ENCODE data around the gene MVD.
"Not testable (repeated sequence)": the region's sequence is repeated elsewhere in the genome, so short reads cannot be mapped to it uniquely, and the experiment has no call there.

Gene MVD

GRCh38 chr16:88614818-88615580 is 47.9 kb downstream of the MVD start:
- Histone ChIP-seq H3K27me3 (no peaks in the 10 kb centered on the region), H4K20me1 (peaks cover 93% of the 10 kb centered on the region), H3K4me2 (peak overlapping the region; percentile 86), H3K27ac (peak overlapping the region; percentile 67), H3K4me1 (peaks cover 62% of the 10 kb centered on the region), H3K9me3 (no peaks in the 10 kb centered on the region), H3K36me3 (peaks cover 86% of the 10 kb centered on the region), H3K9ac (peak overlapping the region; percentile 67), H3K4me3 (peak overlapping the region; percentile 11; the same call in 1 of the 2 replicates)
- TF ChIP-seq Cebpa-rat (IDR thresholded peaks at IDR 0.05): no peak

GRCh38 chr16:88613911-88614817 is 48.7 kb downstream of the MVD start:
- no peaks in the 10 kb centered on the region for H3K9me3 ChIP-seq
- no peaks in the 10 kb centered on the region for H3K27me3 ChIP-seq
- H3K27ac ChIP-seq: peak overlapping the region; percentile 67
- no peak for TF ChIP-seq Cebpa-rat (IDR thresholded peaks at IDR 0.05)
- peaks cover 86% of the 10 kb centered on the region for H4K20me1 ChIP-seq
- peak overlapping the region; percentile 67 for H3K9ac ChIP-seq
- peaks cover 86% of the 10 kb centered on the region for H3K36me3 ChIP-seq
- peak overlapping the region; percentile 86 for H3K4me2 ChIP-seq
- H3K4me3 ChIP-seq: peak overlapping the region; percentile 11; the same call in 1 of the 2 replicates
- peaks cover 53% of the 10 kb centered on the region for H3K4me1 ChIP-seq

GRCh38 chr16:88613293-88613692 is 49.6 kb downstream of the MVD start:
- Histone ChIP-seq H3K4me1 (peaks cover 55% of the 10 kb centered on the region), H3K27ac (no peak overlapping the region), H3K4me2 (peak overlapping the region; percentile 86; the same call in 1 of the 2 replicates), H4K20me1 (peaks cover 83% of the 10 kb centered on the region), H3K27me3 (no peaks in the 10 kb centered on the region), H3K4me3 (no peak overlapping the region), H3K9me3 (no peaks in the 10 kb centered on the region), H3K36me3 (peaks cover 86% of the 10 kb centered on the region), H3K9ac (no peak overlapping the region)
- no peak for TF ChIP-seq Cebpa-rat (IDR thresholded peaks at IDR 0.05)

GRCh38 chr16:88610909-88611812 is 51.7 kb downstream of the MVD start:
- no peak overlapping the region for H3K4me2 ChIP-seq
- no peak overlapping the region for H3K27ac ChIP-seq
- peaks cover 82% of the 10 kb centered on the region for H4K20me1 ChIP-seq
- no peak overlapping the region for H3K9ac ChIP-seq
- H3K4me1 ChIP-seq: peaks cover 64% of the 10 kb centered on the region
- TF ChIP-seq Cebpa-rat (IDR thresholded peaks at IDR 0.05): no peak
- peaks cover 80% of the 10 kb centered on the region for H3K36me3 ChIP-seq
- H3K27me3 ChIP-seq: no peaks in the 10 kb centered on the region
- no peak overlapping the region for H3K4me3 ChIP-seq
- H3K9me3 ChIP-seq: no peaks in the 10 kb centered on the region

- Histone ChIP-seq H3K27me3 (no peaks in the 10 kb centered on the region), H3K4me3 (no peak overlapping the region), H4K20me1 (peaks cover 82% of the 10 kb centered on the region), H3K27ac (no peak overlapping the region), H3K9me3 (no peaks in the 10 kb centered on the region), H3K9ac (no peak overlapping the region), H3K4me1 (peaks cover 64% of the 10 kb centered on the region), H3K36me3 (peaks cover 87% of the 10 kb centered on the region), H3K4me2 (no peak overlapping the region)
- TF ChIP-seq Cebpa-rat (IDR thresholded peaks at IDR 0.05): no peak
These were observed 52.8 kb downstream of the MVD start for GRCh38 chr16:88610080-88610479.

GRCh38 chr16:88609426-88609825 is 53.5 kb downstream of the MVD start:
- peaks cover 76% of the 10 kb centered on the region for H4K20me1 ChIP-seq
- H3K4me3 ChIP-seq, H3K9ac ChIP-seq, H3K27ac ChIP-seq, H3K4me2 ChIP-seq, H3K27me3 ChIP-seq, H3K9me3 ChIP-seq: not testable (repeated sequence)
- peaks cover 94% of the 10 kb centered on the region for H3K36me3 ChIP-seq
- H3K4me1 ChIP-seq: peaks cover 58% of the 10 kb centered on the region

- peaks cover 93% of the 10 kb centered on the region for H3K36me3 ChIP-seq
- H3K4me2 ChIP-seq: peak overlapping the region; percentile 84
- no peaks in the 10 kb centered on the region for H3K9me3 ChIP-seq
- peak overlapping the region; percentile 53; the same call in 1 of the 2 replicates for H3K27ac ChIP-seq
- H4K20me1 ChIP-seq: peaks cover 62% of the 10 kb centered on the region
- H3K9ac ChIP-seq: peak overlapping the region; percentile 41; the same call in 1 of the 2 replicates
- no peak overlapping the region for H3K4me3 ChIP-seq
- no peaks in the 10 kb centered on the region for H3K27me3 ChIP-seq
- no peak for TF ChIP-seq Cebpa-rat (IDR thresholded peaks at IDR 0.05)
- peaks cover 44% of the 10 kb centered on the region for H3K4me1 ChIP-seq
These were observed 54.8 kb downstream of the MVD start for GRCh38 chr16:88608076-88608475.

- Histone ChIP-seq H3K4me1 (peaks cover 53% of the 10 kb centered on the region), H4K20me1 (peaks cover 58% of the 10 kb centered on the region), H3K9me3 (no peaks in the 10 kb centered on the region), H3K27ac (peak overlapping the region; percentile 5; the same call in 1 of the 2 replicates), H3K9ac (no peak overlapping the region), H3K4me3 (no peak overlapping the region), H3K36me3 (peaks cover 93% of the 10 kb centered on the region), H3K27me3 (no peaks in the 10 kb centered on the region), H3K4me2 (peak overlapping the region; percentile 7)
- TF ChIP-seq Cebpa-rat (IDR thresholded peaks at IDR 0.05): peak; percentile 77
These were observed 56.6 kb downstream of the MVD start for GRCh38 chr16:88606148-88606757.
